ENCODE data around the gene GPBP1L1.
"Not testable (repeated sequence)": the region's sequence is repeated elsewhere in the genome, so short reads cannot be mapped to it uniquely, and the experiment has no call there.

The GPBP1L1 gene

GRCh38 chr1:45629035-45629434 lies 57.3 kb downstream of the GPBP1L1 start:
- no peak for DNase-seq

DNA sequence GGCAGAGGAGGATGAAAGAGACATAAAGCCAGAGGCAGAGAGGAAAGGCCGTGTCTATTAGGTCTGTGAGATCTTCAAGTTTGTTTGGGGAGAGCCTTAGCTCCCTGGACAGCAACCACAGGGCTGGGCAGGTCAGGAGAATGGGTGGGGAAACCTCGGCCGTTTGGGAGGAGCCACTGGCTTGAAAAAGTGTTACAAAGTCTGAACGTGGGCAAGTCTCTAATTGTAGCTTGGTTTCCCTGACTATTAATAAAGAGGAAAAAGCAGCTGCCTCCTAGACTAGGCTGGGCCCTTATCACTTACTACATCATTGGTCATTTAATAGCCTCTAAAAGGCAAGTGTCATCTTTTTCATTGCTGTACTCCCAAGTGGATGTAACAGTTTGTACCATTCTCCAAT lies 62.4 kb downstream of the GPBP1L1 start, which contains the start of gene CCDC17:
TSS of gene CCDC17 (minus strand) at position 83 of the 400 bp plus-strand sequence. CDS start 145 bp downstream, outside the sequence.
- DNase-seq, result no peak

DNA sequence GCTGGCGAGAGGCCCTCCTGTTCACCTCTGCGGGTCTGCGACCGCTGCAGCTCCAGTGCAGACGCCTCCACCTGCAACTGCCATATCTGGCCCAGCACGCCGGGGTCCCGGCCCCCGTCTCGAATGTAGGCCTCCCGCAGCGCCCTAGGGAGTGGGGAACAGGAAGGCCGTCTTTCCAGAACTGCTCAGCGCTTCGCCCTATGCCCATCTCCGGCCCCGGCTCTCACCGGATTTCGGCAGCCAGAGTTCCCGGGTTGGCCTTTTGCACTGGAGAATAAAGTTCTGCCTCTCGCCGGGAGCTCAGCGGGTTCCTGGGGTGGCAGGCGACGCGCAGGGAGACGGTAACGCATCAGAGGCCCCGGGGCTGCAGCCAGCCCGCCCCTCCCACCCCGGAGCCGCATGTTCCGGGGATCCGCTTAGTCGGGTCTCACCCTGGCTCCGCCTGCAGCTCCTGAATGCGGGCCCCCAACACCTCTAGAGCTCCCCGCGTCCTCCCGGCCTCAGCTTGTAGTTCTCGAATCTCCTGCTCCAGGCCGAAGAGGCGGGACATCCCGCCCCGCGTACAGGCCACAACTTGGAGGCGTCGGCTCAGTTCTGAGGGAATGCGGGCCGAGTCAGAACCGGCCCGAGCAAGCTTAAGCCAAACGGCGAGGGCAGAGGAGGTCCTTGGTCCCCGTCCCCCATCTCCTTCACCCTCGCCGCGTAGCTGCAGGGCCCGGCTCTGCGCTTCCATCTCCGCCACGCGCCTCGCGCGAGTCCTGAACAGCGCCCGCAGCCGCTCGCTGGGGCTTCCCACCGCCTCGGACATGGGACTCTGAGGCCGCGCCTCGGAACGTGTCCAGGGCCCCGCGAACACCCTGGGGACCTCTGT lies 63.6 kb downstream of the GPBP1L1 start:
- no peak for DNase-seq

GRCh38 chr1:45621895-45622523 lies 64.3 kb downstream of the GPBP1L1 start:
- no peak for DNase-seq

GRCh38 chr1:45621501-45621836 lies 64.9 kb downstream of the GPBP1L1 start:
- DNase-seq, result no peak

DNA sequence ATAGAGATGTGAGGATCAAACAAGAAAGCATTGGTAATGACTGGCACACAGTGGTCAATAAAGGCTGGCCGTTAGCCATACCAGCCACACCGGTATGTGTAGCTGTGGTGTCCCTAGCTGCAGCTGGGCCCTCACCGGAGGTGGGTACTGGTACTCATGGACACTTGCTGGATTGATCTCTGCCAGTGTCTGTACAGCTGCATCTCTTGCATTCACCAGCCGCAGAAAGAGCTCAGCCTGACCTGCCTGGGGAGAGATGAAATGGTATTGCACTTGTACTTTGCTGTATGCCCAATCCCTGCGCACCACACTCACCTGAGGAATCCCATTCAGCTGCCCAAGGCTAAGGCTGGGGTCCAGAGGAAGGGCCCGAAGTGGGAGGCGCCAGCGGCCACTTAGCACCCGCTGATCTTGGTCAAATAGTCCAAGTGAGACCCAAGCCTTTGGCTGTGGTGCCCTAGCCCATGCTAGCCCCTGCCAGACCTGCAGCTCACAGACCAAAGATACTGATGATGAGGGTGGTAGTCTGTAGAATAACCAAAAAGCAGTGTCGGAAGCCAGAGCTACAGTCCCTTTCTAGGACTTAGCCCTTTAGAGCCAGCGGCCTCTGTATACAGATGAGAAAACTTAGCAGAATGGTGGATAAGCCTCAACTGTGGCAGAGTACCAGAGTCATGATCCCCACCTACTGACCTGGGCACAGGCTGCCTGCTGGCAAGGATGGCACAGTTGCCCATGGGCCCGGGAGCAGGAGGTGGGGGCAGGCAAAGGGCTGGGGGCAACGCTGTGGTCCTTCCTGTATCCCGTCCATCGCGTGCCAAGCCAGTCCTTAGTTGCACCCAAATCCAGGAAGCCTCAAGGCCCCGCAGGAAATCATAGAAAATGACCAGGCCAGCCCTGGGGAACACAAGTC lies 65.5 kb downstream of the GPBP1L1 start:
- no peak for DNase-seq

GRCh38 chr1:45619149-45619921 lies 67.0 kb downstream of the GPBP1L1 start:
- no peak for DNase-seq

- DNase-seq, result no peak
Measured at GRCh38 chr1:45617618-45618017, 68.7 kb downstream of the GPBP1L1 start.

DNA sequence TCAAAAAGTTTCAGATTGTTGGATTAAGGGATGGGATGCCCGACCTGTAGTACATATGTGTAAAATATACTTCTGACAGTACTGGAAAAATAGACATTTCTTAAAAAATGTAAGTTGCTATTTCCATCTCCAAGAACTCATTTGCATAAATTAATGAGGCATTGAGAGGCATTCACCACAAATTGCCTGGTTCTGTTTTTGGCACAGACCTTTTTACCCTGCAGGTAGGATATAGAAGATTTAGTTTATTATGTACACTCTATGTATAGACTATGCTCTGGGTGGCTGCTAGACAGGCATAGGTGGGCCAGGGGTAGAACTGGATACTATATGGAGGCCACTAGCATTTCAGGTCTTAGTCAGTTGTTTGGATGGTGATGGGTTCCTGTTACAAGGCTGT lies 70.4 kb downstream of the GPBP1L1 start:
- no peak for DNase-seq

GRCh38 chr1:45612941-45613579 lies 73.3 kb downstream of the GPBP1L1 start:
- no peak for DNase-seq

DNA sequence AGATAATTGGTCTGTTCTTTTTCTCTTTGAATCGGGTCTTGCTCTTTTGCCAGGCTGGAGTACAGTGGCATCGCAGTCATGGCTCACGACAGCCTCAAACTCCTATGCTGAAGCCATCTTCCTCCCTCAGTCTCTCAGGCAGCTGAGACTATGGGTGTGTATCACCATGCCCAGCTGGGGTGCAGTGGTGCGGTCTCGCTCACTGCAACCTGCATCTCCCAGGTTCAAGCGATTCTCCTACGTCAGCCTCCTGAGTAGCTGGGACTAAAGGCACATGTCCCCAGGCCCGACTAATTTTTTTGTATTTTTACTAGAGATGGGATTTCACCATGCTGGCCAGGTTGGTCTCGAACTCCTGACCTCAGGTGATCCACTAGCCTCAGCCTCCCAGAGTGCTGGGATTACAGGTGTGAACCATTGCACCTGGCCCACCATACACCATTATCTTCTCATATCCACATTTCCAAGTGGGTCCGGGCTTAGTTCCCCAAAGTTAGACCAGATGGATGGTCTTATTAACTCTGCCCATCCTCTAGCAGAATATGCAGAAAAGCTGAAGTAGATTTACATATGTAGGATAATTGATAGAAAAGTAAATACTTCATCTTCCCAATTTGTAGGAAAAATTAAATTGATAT lies 75.6 kb downstream of the GPBP1L1 start:
- no peak for DNase-seq

- DNase-seq, result no peak
Measured at GRCh38 chr1:45608175-45609156, 77.9 kb downstream of the GPBP1L1 start.

- no peak for DNase-seq
Measured at GRCh38 chr1:45607404-45608074, 78.8 kb downstream of the GPBP1L1 start.

DNA sequence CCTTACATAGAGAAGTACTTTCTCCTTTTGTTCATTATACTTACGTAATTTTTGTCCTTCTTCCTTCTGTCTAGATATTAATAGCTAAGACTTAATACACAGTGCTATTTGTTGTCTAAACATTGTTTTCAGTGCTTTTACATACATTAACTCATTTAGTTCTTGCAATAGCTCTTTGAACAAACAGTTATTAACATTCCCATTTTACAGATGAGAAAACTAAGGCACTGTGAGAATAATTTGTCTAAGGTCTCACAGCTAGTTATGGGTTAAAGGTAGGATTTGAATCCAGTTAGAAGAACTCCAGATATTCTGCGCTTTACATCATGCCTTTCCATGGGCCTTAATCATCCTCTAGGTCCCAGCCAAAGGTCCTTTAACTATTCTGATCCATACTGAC lies 82.1 kb downstream of the GPBP1L1 start:
- DNase-seq, result no peak

DNA sequence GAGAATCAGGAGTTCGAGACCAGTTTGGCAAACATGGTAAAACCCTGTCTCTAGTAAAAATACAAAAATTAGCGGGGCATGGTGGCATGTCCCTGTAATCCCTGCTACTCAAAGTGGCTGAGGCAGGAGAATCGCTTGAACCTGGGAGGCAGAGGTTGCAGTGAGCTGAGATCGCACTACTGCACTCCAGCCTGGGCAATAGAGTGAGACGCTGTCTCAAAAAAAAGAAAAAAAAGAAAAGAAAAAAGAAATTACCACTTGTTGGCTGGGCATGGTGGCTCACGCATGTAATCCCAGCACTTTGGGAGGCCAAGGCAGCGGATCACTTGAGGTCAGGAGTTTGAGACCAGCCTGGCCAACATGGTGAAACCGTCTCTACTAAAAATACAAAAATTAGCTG lies 89.6 kb downstream of the GPBP1L1 start:
- not testable (repeated sequence) for DNase-seq

DNA sequence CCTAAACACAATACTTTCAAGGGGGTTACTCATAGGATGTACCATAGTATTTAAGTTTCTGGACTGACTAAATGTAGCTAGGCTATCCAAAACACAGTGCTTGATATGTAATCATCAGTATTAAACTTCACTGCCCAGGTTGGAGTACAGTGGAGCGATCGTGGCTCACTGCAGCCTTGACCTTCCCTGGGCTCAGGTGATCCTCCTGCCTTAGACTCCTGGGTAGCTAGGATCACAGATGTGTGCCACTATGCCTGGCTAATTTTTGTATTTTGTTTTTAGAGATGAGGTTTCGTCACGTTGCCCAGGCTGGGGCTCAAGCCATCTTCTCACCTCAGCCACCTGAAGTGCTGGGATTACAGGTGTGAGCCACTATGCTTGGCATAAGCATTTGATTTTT lies 91.9 kb downstream of the GPBP1L1 start:
- no peak for DNase-seq

DNA sequence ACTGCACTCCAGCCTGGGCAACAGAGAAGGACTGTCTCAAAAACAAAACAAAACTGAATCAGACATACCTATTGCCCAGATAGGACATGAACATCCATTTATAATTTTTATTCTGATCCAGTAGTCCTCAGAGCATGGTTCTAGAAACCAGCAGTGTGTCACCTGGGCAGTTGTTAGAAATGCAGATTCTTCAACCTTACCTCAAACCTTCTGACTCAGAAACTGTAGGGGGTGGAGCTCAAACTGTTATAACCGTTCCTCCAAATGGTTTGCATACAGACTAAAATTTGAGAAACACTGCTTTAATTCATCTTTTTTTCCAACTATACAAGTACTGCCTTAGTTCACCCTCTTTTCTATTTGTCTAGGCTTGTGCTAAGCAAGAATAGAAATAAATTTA lies 96.5 kb downstream of the GPBP1L1 start:
- DNase-seq, result no peak

DNA sequence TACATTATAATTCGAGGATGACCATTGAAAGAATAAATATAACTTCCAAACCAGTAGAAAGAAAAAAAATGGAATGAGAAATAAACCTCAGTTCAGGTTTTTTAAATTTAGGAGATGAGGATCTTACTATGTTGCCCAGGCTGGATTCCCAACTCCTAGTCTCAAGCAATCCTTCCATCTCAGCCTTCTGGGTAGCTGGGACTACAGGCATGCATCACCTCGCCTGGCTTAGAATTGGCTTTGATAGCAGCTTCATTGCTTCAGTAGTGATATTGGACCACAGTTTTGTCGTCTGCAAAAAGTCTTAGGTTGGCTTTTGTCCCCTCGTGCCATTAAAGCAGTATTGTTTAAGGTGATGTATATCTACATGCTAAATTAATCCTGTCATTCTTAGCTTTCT lies 99.6 kb downstream of the GPBP1L1 start:
- DNase-seq, result no peak

- DNase-seq, result no peak
Measured at GRCh38 chr1:45585496-45586075, 100.7 kb downstream of the GPBP1L1 start.

Measured in activated naive CD4-positive, alpha-beta T cell treated with Interleukin-2 at 50 U/mL for 16 hours (primary cell).